HUES64 (cell line): ENCODE results near the gene SERPINE1.
"Not testable (repeated sequence)": the region's sequence is repeated elsewhere in the genome, so short reads cannot be mapped to it uniquely, and the experiment has no call there.

ENCODE experiments used
- H3K27ac ChIP-seq: 2 replicates; pipeline ENCODE4 v1.7.0; 2013; ENCODE audit warnings: low read depth, low read length, inconsistent platforms
- H3K27me3 ChIP-seq: 2 replicates; pipeline ENCODE4 v1.6.1; 2013; ENCODE audit warnings: mild to moderate bottlenecking, low read length; ENCODE audit not compliant: insufficient read depth
- H3K36me3 ChIP-seq: 2 replicates; pipeline ENCODE4 v1.6.1; 2013; ENCODE audit warnings: mild to moderate bottlenecking, low read length; ENCODE audit not compliant: insufficient read depth
- H3K4me1 ChIP-seq: 2 replicates; pipeline ENCODE4 v1.6.1; 2013; ENCODE audit warnings: mild to moderate bottlenecking, low read length, moderate library complexity; ENCODE audit not compliant: insufficient read depth
- H3K4me3 ChIP-seq: 2 replicates; pipeline ENCODE4 v1.5.1; 2013; ENCODE audit warnings: mild to moderate bottlenecking, low read length, moderate library complexity
- H3K9ac ChIP-seq: 2 replicates; pipeline ENCODE4 v1.6.1; 2013; ENCODE audit warnings: mild to moderate bottlenecking, low read depth, low read length
- H3K9me3 ChIP-seq: 2 replicates; pipeline ENCODE4 v1.6.1; 2013; ENCODE audit warnings: low read depth, low read length; ENCODE audit not compliant: insufficient read depth
- WGBS: fragments of 150-250, 120-280 bp; methylation state at CpG from one replicate; pipeline ENCODE4 v1.1.7; 2013; ENCODE audit warnings: missing lambda C conversion rate; 5-methylcytosine and 5-hydroxymethylcytosine counted together

SERPINE1 gene

DNA sequence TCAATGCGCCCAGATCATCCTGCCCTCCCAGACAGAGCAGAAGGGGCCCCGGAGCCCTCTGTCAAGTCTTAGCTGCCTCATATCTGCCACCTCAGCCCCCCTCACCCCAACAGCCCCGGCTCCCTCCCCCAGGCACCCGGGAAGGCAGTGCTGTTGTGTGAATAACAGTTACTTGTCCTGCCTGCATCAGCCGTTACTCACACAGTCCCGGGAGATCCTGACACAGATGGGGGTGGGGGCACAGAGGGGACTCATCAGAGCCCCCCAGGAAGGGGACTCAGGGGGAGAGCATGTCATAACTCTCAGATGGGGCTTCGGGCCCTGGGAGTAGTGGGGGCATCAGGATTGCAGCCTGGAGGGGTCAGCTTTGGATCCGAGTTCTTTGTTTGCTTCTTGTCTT, 12.4 kb upstream of the SERPINE1 start:
- H3K27me3 ChIP-seq, result no peaks in the 10 kb centered on the region; the same call in 1 of the 2 replicates
- 71% methylated on average over 7 of the region's 8 CpGs for WGBS

DNA sequence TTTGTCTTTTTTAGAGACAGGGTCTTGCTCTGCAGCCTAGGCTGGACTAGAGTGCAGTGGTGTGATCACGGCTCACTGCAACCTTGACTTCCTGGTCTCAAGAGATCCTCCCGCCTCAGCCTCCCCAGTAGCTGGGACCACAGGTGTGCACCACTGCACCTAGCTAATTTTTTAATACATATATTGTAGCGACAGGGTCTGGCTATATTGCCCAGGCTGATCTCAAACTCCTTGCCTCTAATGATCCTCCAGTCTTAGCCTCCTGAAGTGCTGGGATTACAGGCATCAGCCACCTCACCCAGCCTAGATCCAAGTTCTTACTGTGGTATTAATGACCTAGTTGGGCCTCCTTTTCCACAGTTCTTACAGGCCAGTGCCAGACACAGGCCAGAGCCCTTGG, 11.7 kb upstream of the SERPINE1 start:
- Histone ChIP-seq H3K4me3 (no peak overlapping the region), H3K9me3 (no peaks in the 10 kb centered on the region), H3K4me1 (no peaks in the 10 kb centered on the region), H3K27me3 (no peaks in the 10 kb centered on the region; the same call in 1 of the 2 replicates), H3K36me3 (no peaks in the 10 kb centered on the region), H3K9ac (no peak overlapping the region), H3K27ac (no peak overlapping the region)
- 95% methylated on average over 3 of the region's 3 CpGs for WGBS

More for the DNA sequence above, 12.4 kb upstream of the SERPINE1 start:
- H3K4me1 ChIP-seq, result no peaks in the 10 kb centered on the region
- no peaks in the 10 kb centered on the region for H3K36me3 ChIP-seq
- no peak overlapping the region for H3K9ac ChIP-seq
- no peak overlapping the region for H3K4me3 ChIP-seq
- no peak overlapping the region for H3K27ac ChIP-seq
- H3K9me3 ChIP-seq, result no peaks in the 10 kb centered on the region

DNA sequence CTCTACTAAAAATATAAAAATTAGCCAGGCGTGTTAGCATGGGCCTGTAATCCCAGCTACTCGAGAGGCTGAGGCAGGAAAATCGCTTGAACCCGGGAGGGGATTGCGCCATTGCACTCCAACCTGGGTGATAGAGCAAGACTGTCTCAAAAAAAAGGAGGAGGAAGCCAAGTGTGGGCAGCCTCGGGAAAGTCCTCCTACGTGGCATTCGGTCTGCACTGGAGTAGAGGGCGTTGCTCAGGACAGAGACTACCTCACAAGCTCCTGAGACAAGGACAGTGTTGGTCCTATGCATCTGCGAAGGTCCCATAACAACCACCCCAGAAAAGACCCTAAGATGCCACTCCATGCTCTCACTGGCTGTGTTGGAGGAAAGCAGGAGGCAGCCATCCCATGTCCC, 10.0 kb upstream of the SERPINE1 start:
- Histone ChIP-seq H3K4me1 (peaks cover 2% of the 10 kb centered on the region; the same call in 1 of the 2 replicates), H3K36me3 (no peaks in the 10 kb centered on the region), H3K27ac (peak overlapping the region; percentile 62; the same call in 1 of the 2 replicates), H3K9ac (no peak overlapping the region), H3K9me3 (no peaks in the 10 kb centered on the region), H3K4me3 (no peak overlapping the region), H3K27me3 (no peaks in the 10 kb centered on the region)
- 85% methylated on average over 10 of the region's 10 CpGs for WGBS

DNA sequence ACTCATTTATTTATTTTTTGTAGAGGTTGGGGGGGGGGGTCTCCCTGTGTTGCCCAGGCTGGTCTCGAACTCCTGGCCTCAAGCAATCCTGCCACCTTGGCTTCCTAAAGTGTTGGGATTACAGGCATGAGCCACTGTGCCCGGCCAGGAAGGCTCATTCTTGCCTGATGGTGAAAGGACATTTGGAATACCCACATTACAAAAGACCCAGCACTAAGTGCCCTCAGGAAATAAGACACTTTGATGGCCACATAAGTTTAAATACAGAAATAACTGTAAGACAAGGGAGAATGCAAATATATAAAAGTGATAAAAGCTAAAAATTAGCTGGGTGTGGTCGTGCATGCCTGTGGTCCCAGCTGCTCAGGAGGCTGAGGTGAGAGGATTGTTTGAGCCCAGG, 8.0 kb upstream of the SERPINE1 start:
- Histone ChIP-seq H3K36me3 (no peaks in the 10 kb centered on the region), H3K9ac (no peak overlapping the region), H3K4me3 (no peak overlapping the region), H3K27me3 (no peaks in the 10 kb centered on the region), H3K9me3 (no peaks in the 10 kb centered on the region), H3K4me1 (peaks cover 14% of the 10 kb centered on the region), H3K27ac (no peak overlapping the region)
- WGBS, result 88% methylated on average over 3 of the region's 3 CpGs

DNA sequence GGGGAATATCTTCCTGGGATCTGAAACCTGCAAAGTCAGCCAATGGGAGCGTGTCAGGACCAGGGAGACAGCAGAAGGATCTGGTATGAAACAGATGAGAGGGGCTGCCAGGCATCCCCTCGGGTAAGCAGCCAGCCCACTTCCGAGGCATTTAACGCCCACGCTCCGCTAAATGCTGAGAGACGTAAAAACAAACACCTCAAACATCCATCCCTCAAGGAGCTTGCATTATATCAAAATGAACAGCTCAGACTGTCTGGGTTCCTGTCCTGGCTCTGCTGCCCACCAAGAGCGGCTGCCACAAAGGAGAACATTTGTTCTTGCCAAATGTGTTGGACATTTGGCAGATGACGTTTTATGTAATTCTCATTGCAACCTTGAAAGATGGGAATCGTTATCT, 7.0 kb upstream of the SERPINE1 start:
- WGBS, result 76% methylated on average over 10 of the region's 10 CpGs
- no peak overlapping the region for H3K4me3 ChIP-seq
- H3K27ac ChIP-seq, result no peak overlapping the region
- H3K4me1 ChIP-seq, result peaks cover 14% of the 10 kb centered on the region
- no peaks in the 10 kb centered on the region for H3K9me3 ChIP-seq
- H3K36me3 ChIP-seq, result no peaks in the 10 kb centered on the region
- H3K27me3 ChIP-seq, result no peaks in the 10 kb centered on the region
- no peak overlapping the region for H3K9ac ChIP-seq

DNA sequence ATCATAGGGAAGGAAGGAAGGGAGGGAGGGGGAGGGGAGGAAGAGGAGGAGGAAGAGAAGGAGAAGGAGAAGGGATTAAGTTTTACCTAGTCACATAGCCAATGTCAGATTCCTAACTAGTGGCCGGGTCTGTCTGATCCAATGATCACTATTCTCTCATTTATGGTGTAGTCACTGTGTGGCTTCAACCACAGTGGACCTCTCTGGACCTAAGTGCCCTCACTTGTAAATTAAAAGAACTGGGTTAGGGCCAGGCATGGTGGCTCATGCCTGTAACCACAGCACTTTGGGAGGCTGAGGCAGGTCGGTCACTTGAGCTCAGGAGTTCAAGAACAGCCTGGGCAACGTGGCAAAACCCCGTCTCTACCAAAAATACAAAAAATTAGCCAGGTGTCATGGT, 6.6 kb upstream of the SERPINE1 start:
- no peak overlapping the region for H3K27ac ChIP-seq
- no peaks in the 10 kb centered on the region for H3K9me3 ChIP-seq
- WGBS, result 92% methylated on average over 4 of the region's 4 CpGs
- no peak overlapping the region for H3K4me3 ChIP-seq
- peaks cover 14% of the 10 kb centered on the region for H3K4me1 ChIP-seq
- no peaks in the 10 kb centered on the region for H3K36me3 ChIP-seq
- H3K9ac ChIP-seq, result no peak overlapping the region
- no peaks in the 10 kb centered on the region for H3K27me3 ChIP-seq

DNA sequence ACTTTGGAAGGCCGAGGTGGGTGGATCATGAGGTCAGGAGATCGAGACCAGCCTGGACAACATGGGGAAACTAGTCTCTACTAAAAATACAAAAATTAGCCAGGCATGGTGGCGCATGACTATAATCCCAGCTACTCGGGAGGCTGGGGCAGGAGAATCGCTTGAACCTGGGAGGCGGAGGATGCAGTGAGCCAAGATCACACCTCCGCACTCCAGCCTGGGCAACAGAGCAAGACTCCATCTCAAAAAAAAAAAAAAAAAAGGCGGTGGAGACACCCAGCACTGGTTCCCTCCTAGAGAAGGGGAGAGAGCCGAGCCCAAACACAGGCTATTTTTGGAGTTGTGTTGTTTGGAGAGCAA, 5.3 kb upstream of the SERPINE1 start:
- 88% methylated on average over 8 of the region's 9 CpGs for WGBS
- H3K9me3 ChIP-seq, H3K36me3 ChIP-seq, H3K9ac ChIP-seq, H3K27me3 ChIP-seq, H3K4me3 ChIP-seq: not testable (repeated sequence)
- Histone ChIP-seq H3K27ac (peak overlapping the region; percentile 84), H3K4me1 (peaks cover 20% of the 10 kb centered on the region)

DNA sequence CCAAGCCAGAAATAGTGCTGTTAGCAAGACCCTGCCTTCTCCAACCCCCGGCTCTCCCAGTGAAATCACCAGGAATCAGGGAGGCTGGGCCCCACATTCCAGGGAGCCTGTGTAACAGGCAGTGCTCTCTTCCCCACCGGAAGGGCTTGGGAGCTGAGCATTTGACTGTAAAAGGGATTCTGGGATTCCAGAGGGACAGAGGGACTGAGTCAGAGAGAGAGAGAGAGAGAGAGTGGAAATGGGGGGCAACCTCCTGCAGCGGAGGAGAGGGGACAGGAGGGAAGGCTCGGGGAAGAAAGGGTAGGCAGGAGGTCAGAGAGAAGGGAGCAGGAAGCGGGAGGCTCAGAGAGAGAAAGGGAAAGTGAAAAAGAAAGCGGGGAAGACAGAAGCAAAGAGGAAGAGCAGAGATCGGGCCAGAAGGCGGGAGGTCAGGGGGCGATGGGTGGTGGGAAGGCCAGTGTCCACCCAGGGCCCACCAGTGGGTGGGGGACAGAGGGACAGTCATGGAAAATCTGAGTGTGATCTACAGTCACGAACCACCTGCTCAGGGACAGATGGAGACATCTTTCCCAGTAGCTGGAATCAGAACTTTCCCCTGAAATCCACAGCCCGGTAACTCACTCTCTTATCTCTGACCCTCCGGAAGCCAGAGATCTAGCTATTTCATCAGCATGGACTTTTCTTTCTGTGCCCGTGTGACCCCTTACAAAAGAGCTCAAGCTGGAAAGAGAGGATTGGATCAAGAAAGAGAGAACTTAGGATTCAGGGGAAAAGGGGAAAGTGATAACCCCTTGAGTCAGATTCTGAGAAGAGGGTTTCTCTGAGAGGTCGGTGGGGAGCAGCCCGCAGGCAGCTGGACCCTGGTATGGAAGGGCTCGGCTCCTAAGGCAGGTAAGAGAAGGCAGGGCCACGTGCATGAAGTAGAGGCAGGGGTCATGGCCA, 4.6 kb upstream of the SERPINE1 start:
- no peak overlapping the region for H3K4me3 ChIP-seq

DNA sequence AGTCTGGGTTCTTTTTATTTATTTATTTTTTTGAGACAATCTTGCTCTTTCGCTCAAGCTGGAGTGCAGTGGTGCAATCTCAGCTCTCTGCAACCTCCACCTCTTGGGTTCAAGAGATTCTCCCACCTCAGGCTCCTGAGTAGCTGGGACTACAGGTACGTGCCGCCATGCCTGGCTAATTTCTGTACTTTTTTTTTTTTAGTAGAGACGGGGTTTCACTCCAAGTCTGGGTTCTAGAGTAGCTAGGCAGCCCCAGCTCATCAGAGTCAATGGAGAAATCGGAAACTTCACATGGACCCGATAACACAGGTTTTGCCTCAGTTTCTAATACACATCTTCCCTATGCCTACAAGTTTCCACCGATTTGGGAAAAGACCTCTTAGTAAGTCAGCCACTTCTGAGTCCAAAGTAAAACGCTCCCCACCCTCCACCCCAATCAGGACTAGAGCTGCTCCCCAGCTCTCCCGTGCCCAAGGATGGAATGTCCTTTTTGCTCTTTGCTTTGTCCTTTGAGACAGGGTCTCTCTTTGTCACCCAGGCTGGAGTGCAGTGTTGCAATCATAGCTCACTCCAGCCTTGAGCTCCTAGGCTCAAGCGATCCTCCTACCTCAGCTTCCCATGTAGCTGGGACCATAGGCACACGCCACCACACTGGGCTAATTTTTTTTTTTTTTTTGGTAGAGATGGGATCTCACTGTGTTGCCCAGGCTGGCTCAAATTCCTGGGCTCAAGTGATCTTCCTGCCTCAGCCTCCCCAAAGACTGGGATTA, 3.8 kb upstream of the SERPINE1 start:
- WGBS, result 93% methylated on average over 11 of the region's 11 CpGs
- Histone ChIP-seq H3K27ac (no peak overlapping the region; the same call in 1 of the 2 replicates), H3K4me1 (peaks cover 29% of the 10 kb centered on the region), H3K36me3 (no peaks in the 10 kb centered on the region), H3K9me3 (no peaks in the 10 kb centered on the region), H3K9ac (0 out of 2 replicates have a peak overlapping the region, but pooled peaks have one; percentile 25), H3K27me3 (no peaks in the 10 kb centered on the region), H3K4me3 (no peak overlapping the region)

More for the DNA sequence above, 4.6 kb upstream of the SERPINE1 start:
- Histone ChIP-seq H3K9me3 (no peaks in the 10 kb centered on the region), H3K27ac (peak overlapping the region; percentile 84), H3K4me1 (peaks cover 26% of the 10 kb centered on the region), H3K36me3 (no peaks in the 10 kb centered on the region), H3K9ac (peak overlapping the region; percentile 25; the same call in 1 of the 2 replicates), H3K27me3 (no peaks in the 10 kb centered on the region)
- WGBS, result 43% methylated on average over 17 of the region's 17 CpGs

DNA sequence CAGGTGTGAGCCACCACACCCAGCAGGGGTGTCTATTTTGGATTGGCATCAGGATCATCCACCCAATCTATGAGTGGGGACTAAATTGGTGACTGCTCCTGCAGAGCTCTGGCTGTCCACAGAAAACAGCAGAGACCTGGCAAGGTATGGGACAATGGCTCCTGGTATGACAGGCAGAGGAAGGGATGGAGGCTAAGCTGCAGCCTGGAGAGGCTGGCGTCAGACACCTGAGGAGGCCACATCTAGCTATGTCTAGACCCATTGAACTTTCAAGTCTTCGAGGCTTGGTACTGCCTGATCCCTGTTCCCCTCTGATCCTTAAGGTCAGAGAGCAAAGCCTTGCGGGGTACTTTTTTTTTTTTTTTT, 3.2 kb upstream of the SERPINE1 start:
- Histone ChIP-seq H3K4me1 (peaks cover 29% of the 10 kb centered on the region), H3K9me3 (no peaks in the 10 kb centered on the region), H3K27ac (no peak overlapping the region), H3K4me3 (no peak overlapping the region), H3K9ac (no peak overlapping the region), H3K27me3 (no peaks in the 10 kb centered on the region), H3K36me3 (no peaks in the 10 kb centered on the region)
- 97% methylated on average over 3 of the region's 3 CpGs for WGBS

DNA sequence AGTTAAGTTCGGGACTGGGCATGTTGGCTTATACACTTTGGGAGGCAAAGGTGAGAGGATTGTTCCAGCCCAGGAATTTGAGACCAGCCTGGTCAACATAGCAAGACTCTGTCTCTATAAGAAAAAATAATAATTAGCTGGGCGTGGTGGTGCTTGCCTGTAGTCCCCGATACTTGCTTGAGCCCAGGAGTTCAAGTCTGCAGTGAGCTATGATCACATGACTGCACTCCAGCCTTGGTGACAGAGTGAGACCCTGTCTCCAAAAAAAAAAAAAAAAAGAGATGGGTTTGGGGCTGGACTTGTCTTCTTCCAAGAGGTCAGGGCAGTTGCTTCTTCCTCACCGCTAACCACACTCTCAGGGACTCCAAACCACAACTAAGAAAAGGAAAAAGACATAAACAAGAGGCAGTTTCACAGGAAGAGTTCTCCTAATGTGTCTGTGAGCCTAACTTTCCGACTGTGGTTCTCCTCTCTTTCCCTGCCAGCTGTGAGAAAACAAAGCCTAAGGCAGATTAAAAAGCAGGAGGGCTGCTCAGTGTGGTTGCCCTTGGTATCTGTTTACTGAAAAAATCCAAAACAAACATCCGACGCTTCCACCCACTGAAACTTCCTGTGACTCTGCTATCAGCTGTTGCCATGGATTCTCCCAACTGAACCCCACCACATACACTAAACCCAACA, 2.4 kb upstream of the SERPINE1 start:
- Histone ChIP-seq H3K9me3 (no peaks in the 10 kb centered on the region), H3K9ac (no peak overlapping the region), H3K36me3 (no peaks in the 10 kb centered on the region), H3K4me3 (no peak overlapping the region), H3K27ac (no peak overlapping the region), H3K27me3 (no peaks in the 10 kb centered on the region), H3K4me1 (peaks cover 29% of the 10 kb centered on the region)
- 80% methylated on average over 7 of the region's 7 CpGs for WGBS
